NCI-H1092 (cell line): ENCODE measurements around the gene TMEM106C.

Experiments used
- DNase-seq: peaks from one replicate; lab custom pipeline; 2025; lab: John Stamatoyannopoulos, UW

The TMEM106C gene

DNA sequence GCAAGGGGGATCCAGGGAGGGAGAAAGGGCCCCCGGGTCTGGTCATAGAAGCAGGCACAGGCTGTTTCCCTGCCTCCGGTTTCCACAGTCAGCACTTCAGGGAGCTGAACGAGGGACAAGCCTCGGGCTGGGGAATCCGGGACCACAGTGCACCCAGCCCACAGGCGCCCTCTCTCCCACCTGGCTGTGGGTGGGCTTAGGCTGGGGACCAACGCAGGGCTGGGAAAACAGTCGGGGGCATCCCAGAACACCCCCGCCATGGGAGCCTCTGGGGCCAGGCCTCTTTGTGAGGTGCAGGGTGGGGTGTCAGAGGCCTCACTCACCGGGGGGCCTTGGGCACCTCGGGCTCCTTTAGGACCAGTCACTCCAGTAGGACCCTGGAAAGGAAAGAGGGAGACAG is 16.3 kb downstream of the TMEM106C start:
- no peak for DNase-seq

- no peak for DNase-seq
Observed at GRCh38 chr12:47980197-47980596, 16.8 kb downstream of the TMEM106C start.

GRCh38 chr12:47980779-47981495 is 17.5 kb downstream of the TMEM106C start:
- no peak for DNase-seq

- DNase-seq, result peak; percentile 8
Observed at GRCh38 chr12:47981496-47982260, 18.3 kb downstream of the TMEM106C start.

- DNase-seq, result no peak
Observed at GRCh38 chr12:47982311-47982710, 18.9 kb downstream of the TMEM106C start.

DNA sequence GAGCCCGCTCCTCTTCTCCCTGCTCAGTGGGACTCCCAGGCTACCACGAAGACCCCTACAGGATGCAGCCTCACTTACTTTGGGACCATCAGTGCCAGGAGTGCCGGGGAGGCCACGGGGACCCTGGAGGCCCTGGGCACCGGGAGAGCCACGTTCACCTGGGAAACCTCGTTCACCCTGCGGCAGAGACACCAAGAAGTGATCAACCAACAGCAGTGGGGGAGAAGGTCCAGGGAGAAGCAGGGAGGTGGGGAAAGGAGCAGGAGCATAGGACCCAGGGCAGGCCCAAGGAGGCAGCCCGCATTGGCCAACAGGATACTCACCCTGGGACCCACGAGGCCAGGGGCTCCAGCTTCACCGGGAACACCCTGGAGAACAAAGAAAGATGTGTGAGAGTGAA is 19.4 kb downstream of the TMEM106C start:
- DNase-seq, result no peak

- no peak for DNase-seq
Observed at GRCh38 chr12:47983541-47984115, 20.2 kb downstream of the TMEM106C start.

DNA sequence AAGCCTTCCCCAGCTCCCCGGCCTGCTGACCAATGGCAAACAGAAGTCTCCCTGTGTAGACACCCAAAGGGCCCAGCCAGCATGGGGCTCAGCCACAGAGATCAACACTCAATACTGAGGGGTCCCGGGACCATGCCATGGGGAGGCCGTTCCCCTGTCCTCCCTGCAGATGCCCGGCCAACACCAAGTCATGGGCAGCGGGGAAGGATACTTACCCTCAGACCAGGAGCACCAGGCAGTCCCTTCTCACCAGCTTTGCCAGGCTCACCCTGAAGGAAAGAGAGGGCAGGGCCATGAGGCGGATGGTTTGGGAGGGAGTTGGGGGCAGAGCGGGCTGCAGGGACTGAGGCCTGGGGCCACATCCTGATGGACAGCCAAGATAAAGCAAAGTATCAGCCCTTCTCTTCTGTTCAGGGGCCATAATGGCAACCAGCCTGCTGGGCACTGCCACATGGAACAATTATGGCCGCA is 21.0 kb downstream of the TMEM106C start:
- DNase-seq, result no peak

- no peak for DNase-seq
Observed at GRCh38 chr12:47985596-47986290, 22.3 kb downstream of the TMEM106C start.

DNA sequence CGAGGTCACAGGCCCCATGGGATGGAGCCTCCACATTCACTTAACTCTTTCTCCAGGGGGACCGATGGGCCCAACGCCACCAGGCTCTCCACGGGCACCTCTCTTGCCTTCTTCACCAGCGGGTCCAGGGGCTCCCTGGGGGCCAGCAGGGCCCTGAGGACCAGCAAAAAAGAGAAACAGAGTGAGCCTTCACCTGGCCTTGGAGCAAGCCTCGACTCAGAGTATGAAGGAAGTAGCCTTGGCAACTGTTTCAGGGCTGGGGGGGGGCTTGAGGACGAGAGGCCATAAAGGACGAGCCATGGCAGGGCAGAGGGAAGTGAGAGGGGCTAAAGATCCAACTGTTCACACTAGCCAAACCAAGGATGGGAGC is 22.9 kb downstream of the TMEM106C start:
- DNase-seq, result no peak

GRCh38 chr12:47986832-47987231 is 23.4 kb downstream of the TMEM106C start:
- DNase-seq, result no peak

DNA sequence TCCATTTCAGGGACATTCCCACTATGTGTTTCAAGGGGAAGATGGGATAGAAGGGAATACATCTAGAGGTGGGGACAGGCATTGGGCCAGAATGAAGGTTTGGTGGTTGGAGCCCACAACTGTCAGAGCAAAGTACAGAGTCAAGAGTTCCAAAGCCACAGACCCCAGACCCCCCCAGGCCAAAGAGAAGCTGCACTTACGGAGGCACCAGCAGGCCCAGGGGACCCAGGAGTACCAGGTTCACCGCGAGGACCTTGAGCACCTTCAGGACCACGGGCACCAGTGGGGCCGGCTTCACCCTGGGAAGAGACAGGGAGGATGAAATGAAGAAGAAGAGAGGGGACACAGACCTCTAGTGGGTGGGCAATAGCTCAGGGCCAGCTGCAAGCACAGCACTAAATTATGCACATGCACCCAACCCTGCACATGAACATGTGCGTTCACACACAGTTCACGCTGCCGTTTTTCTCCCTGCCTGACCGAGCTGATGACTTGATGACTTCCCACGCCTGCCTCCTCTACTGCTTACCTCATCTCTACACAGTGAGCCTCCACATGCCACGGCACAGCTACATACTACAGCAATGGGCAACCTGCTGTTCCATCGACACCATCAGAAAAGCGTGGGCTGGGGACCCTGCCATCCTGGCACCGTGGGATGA is 24.1 kb downstream of the TMEM106C start:
- no peak for DNase-seq

- peak; percentile 41 for DNase-seq
Observed at GRCh38 chr12:47988073-47989022, 25.0 kb downstream of the TMEM106C start.

GRCh38 chr12:47989023-47989417 is 25.6 kb downstream of the TMEM106C start:
- DNase-seq, result no peak

GRCh38 chr12:47989666-47990065 is 26.3 kb downstream of the TMEM106C start:
- DNase-seq, result no peak

DNA sequence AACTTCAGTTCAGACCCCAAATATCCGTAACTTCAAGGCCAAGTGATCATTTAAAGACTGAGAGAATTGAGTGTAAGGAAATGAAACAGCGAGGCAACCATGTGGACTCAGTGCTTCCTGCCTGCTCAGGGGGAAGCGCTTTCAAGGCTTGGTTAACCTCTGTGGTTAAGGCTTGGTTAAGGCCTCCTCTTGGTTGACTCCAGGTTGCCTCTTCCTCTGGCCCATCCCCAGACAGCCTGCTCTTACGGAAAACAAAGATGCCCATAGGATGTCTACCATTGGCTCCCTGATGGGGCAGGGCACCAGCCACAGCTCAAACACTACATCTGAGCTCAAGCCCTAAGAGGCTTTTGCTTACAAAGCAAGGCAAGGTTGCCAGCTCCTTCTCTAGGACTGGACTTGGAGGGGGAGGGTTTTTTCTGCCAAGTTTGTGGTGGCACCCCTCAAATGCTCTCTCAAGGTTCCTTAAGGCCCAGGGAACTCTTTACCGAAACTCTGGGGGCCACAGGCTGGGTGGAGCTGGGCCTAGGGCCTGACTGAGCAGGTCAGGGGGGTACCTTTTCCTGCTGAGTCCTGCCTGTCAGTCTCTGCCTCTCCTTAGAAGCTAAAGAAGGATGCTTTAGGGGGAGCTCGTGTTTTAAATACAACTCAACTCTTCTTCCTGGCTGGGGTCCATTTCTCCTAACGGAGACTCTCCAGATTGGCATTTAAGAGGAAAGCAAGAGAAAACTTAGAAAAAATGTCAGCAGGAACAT is 27.1 kb downstream of the TMEM106C start:
- DNase-seq, result no peak

DNA sequence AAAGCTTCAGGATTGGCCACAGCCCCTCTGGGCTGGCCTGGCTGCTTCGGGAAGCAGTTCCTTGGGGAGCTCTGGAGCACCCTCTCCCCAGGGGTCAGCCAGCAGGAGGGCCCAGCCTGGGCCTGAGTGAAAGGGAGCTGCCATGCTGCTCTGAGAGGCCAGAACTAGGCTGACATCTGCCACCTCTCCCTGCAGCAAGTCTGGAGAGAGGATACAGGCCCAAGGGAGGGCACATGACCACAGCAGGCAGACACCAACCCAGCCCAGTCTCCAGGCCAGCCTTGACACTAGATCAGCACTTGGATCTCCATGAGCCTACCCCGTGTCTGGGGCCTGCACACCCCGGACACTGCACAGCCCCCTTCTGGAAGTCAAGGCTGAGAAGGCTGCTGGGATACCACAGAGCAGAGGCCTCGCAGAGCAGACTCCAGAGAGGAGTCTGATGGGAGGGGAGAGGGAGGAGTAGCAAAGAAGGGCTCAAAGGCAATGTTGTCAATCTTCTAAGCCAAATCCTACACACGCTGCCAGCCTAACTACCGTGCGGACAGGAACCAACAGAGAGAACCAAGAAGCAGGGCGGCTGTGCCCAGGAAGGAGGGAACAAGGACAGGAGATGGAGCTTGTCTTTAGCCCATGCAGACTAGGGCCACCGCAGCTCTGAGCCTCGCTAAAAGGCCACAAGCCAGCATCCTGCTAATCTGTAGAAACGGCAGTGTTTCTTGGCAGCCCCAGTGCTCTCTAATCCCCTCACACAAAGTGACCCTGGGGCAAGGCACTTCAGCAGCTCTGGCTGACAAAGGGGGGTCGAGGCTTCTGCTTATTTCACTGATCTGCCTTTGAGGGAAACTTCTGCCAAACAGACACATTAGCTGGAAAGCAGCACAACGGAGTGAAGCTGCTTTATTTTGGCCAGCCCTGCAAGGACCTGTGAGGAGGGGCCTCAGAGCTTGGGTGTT is 28.0 kb downstream of the TMEM106C start:
- peak; percentile 12 for DNase-seq

- DNase-seq, result no peak
Observed at GRCh38 chr12:47992776-47993175, 29.4 kb downstream of the TMEM106C start.

DNA sequence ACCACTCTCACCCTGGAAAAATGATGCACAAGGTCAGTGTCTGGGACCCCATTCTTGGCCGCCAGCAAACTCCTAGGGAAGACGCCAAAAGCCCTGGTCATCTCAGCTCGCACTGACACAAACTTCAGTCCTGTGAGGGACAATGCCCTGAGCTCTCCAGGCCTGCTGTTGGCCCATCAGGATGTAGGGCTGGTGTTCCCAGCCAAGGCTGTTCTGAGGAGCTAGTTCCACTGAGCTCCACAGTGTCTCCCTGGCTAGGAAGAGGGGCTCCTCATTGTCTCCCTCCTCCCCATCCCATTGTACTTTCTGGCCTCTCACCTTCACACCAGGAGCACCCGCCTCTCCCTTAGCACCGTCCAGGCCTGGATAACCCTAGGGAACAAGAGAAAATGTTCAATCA is 30.1 kb downstream of the TMEM106C start:
- DNase-seq, result no peak
